NOMO-1 treated with DMSO at 0.1 percent for 48 hours (cell line): ENCODE results near the gene MAB21L2.

Source experiments
- DNase-seq: peaks from one replicate; lab custom pipeline; 2025; ENCODE audit not compliant: unreplicated experiment; lab: John Stamatoyannopoulos, UW

MAB21L2 gene

GRCh38 chr4:150600812-150601445 lies 19.0 kb downstream of the MAB21L2 start:
- DNase-seq = no peak

DNA sequence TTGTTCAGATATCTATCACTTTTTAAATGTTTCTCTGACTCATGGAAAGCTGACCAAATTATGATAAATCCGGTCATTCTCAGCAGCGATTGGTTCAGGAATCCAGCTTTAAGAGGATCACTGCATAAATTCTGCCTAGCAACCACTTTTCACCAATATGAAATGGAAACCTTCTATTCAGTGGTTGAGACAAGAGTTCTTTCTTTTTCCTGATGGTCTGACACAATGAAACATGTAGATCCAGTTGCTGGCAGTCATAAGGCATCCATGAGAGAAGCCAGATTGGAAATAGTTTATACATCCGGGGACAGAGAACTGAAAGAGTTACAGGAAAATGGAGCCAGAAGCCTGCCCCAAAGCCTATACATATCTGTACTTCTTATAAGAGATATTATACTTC lies 27.2 kb downstream of the MAB21L2 start:
- DNase-seq = no peak

DNA sequence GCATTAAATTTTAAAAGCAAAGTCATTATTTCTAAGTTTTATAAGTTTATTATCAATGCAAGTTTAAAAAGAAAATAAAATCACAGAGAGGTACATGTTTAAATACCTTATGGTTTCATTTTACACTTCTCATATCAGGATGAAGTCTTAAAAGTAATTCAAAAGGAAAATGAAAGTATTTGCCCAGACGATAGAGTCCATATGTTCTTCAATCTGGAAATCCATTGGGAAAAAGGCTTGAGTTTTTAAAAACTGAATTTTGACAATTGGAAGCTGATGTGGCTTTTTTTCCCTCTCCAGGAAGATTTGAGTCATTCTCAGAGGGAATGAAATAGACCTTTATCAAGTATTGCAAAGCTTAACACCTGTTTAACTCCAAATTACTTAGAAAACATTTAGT lies 37.1 kb downstream of the MAB21L2 start:
- DNase-seq = no peak

DNA sequence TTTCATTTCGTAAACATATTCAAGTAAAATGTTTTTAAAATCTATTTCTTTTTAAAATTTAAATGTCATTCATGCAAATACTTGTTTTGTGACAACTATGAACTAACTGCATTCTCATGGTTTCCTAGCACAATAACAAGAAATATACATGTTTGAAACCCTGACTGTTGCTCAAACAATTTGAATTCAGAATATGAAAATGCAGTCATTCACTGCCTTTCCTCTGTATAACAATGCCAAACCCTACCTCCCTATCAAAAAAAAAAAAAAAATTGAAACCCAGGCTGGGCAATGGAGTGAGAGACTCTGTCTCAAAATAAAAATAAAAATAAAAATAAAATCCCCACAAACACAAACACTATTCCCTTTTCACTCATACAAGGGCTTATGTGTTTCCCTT lies 42.1 kb downstream of the MAB21L2 start:
- no peak for DNase-seq

GRCh38 chr4:150625033-150625432 lies 43.1 kb downstream of the MAB21L2 start:
- no peak for DNase-seq

DNA sequence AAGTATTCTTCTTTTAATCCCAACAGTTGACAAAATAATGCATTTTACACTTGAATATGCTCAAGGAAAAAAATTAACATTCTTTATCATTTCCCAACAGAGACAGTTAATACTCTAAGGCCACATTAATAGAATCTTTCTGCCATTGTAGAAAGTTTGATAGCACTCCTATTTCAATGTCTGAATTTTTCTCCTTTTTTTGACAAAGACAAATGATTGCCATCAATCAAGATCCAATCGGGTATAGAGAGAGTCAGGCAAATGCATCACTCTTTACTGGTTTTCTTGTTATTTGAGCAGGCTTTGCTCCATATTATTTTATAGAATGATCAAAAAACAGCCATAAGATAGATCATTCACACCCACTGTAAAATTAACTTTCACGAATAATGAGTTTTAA lies 46.1 kb downstream of the MAB21L2 start:
- no peak for DNase-seq

- no peak for DNase-seq
Measured at GRCh38 chr4:150632639-150633038, 50.7 kb downstream of the MAB21L2 start.
